ENCODE results near the gene FANCC.
A peak's percentile ranks its signal among the peaks of the same experiment; 100 is the strongest.

FANCC gene

DNA sequence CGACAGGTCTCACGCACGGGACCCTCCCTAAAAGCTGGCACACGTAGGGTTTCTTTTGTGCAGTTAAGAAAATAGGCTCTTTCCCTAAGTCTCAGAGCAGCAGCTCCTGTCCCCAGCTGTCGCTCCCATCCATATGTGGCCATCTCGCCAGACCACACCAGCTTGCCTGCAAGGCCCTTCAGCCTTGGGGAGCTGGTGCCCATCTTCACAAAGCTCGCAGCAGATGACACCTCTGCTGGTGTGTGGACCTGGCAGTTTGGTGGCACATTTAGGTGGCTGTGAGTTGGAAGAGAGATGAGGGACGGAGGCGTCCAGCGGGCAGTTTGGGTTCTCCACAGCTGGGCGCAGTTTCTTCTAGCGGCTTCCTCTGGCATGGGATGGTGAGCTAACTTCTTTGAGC, 239.0 kb downstream of the FANCC start:
- Histone ChIP-seq H3K9ac (ENCODE audit: low read depth in 1 of 2, low read length in 2 of 2) (peak overlapping the region in 1 of 2 donors; percentile 21), H3K4me1 (ENCODE audit: control insufficient read depth in 2 of 2, insufficient read depth in 2 of 2, low read length in 2 of 2) (peaks cover 22 to 26% of the 10 kb centered on the region in 2 donors), H3K9me3 (ENCODE audit: control insufficient read depth in 2 of 2, low read length in 2 of 2) (no peaks in the 10 kb centered on the region), H3K27ac (ENCODE audit: low read depth in 2 of 2, low read length in 2 of 2) (peak overlapping the region; percentile 12 to 61), H3K36me3 (ENCODE audit: control insufficient read depth in 2 of 2, insufficient read depth in 2 of 2, low read length in 2 of 2) (peaks cover 20 to 39% of the 10 kb centered on the region in 2 donors), H3K4me3 (ENCODE audit: low read length in 2 of 2) (no peak overlapping the region), H3K27me3 (ENCODE audit: control insufficient read depth in 2 of 2, insufficient read depth in 2 of 2, low read length in 2 of 2) (no peaks in the 10 kb centered on the region)

DNA sequence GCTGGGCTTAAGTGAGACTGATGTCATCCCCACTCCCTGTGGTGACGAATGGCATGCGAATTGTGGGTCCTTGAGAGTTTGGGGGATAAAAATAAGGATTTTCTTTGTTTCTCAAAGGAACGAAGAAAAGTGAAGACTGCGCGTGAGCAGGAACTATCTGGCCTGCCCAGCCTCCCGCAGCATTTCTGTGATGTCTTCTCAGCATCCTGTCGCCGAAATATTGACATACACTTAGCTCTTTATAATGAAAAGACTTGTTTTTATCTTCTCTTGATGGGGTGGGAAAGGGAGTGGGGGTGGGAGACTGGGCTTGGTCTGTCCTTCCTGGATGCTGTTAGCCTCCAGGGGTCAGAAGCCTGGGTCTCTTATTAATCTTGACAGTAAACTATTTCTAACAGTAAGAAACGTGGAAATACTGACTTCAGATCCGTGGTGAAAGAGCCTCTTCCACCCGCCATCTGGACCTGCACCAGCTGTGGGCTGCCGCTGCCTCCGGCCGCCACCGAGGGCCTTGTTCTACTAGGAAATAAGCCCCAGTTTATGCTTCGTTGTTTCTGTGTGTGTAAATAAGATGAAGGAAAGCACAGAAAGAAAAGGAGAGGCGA, 239.6 kb downstream of the FANCC start:
- no peaks in the 10 kb centered on the region for H3K27me3 ChIP-seq (ENCODE audit: control insufficient read depth in 2 of 2, insufficient read depth in 2 of 2, low read length in 2 of 2)
- no peak overlapping the region for H3K9ac ChIP-seq (ENCODE audit: low read depth in 1 of 2, low read length in 2 of 2)
- peaks cover 14 to 33% of the 10 kb centered on the region in 2 donors for H3K36me3 ChIP-seq (ENCODE audit: control insufficient read depth in 2 of 2, insufficient read depth in 2 of 2, low read length in 2 of 2)
- H3K27ac ChIP-seq (ENCODE audit: low read depth in 2 of 2, low read length in 2 of 2): peak overlapping the region; percentile 12 to 61
- H3K4me1 ChIP-seq (ENCODE audit: control insufficient read depth in 2 of 2, insufficient read depth in 2 of 2, low read length in 2 of 2): peaks cover 22 to 29% of the 10 kb centered on the region in 2 donors
- no peaks in the 10 kb centered on the region for H3K9me3 ChIP-seq (ENCODE audit: control insufficient read depth in 2 of 2, low read length in 2 of 2)
- no peak overlapping the region for H3K4me3 ChIP-seq (ENCODE audit: low read length in 2 of 2)

DNA sequence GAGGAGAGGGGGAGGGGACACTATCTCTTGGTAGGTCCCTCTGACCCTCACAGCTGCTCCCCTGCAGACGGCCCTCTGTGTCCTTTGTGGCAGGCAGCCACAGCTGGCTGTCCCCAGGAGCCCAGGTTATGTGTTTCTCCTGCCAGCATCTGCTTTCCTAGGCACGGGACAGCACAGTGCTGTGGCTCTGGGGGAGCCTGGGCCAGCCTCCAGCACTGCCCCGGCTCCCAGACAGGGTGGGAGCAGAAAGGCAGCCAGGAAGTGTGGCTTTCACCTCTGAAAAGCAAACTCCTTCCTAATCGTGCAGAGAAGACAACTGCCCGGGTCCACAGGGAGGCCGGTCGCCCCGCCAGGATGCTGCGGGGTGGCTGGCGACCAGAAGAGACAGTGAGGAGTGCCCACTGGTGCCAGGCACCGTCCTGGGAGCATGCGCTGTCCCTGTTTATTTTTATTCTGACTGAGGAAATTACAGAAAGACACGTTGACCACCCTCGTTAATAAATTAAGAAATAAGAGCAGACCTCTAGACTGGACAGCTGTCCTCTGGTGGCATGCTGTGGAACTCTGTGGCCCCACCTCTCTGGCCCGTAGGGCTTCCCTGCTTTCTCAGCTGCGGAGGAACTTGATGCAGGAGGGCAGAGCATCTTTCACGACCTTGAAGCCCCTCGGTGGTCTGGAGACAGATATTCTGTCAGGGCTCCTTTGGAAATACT, 240.3 kb downstream of the FANCC start:
- peaks cover 22 to 29% of the 10 kb centered on the region in 2 donors for H3K4me1 ChIP-seq (ENCODE audit: control insufficient read depth in 2 of 2, insufficient read depth in 2 of 2, low read length in 2 of 2)
- no peaks in the 10 kb centered on the region for H3K27me3 ChIP-seq (ENCODE audit: control insufficient read depth in 2 of 2, insufficient read depth in 2 of 2, low read length in 2 of 2)
- H3K4me3 ChIP-seq (ENCODE audit: low read length in 2 of 2): no peak overlapping the region
- peaks cover 8 to 26% of the 10 kb centered on the region in 2 donors for H3K36me3 ChIP-seq (ENCODE audit: control insufficient read depth in 2 of 2, insufficient read depth in 2 of 2, low read length in 2 of 2)
- no peaks in the 10 kb centered on the region for H3K9me3 ChIP-seq (ENCODE audit: control insufficient read depth in 2 of 2, low read length in 2 of 2)
- peak overlapping the region; percentile 12 to 61 for H3K27ac ChIP-seq (ENCODE audit: low read depth in 2 of 2, low read length in 2 of 2)
- H3K9ac ChIP-seq (ENCODE audit: low read depth in 1 of 2, low read length in 2 of 2): no peak overlapping the region

DNA sequence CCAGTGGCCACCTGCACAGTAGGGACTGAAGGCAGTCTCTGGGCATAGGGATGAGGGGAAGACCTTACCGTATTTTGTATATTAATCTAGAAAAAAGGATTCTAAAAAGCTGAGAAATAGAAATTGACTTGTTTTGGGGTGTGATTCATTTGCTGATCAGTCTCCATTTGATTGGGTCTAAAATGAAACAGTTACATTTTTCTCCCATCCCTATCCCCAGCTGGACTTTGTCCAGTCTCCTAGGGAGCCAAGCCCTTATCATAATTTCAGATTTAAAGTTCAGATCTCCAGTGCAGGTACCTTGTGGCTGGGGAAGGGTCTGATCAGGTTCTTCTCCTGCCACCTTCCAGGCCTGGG, 240.8 kb downstream of the FANCC start:
- Histone ChIP-seq H3K27ac (ENCODE audit: low read depth in 2 of 2, low read length in 2 of 2) (peak overlapping the region in 1 of 2 donors; percentile 61), H3K4me1 (ENCODE audit: control insufficient read depth in 2 of 2, insufficient read depth in 2 of 2, low read length in 2 of 2) (peaks cover 20 to 29% of the 10 kb centered on the region in 2 donors), H3K36me3 (ENCODE audit: control insufficient read depth in 2 of 2, insufficient read depth in 2 of 2, low read length in 2 of 2) (peaks cover 7 to 21% of the 10 kb centered on the region in 2 donors), H3K27me3 (ENCODE audit: control insufficient read depth in 2 of 2, insufficient read depth in 2 of 2, low read length in 2 of 2) (no peaks in the 10 kb centered on the region), H3K9ac (ENCODE audit: low read depth in 1 of 2, low read length in 2 of 2) (no peak overlapping the region), H3K9me3 (ENCODE audit: control insufficient read depth in 2 of 2, low read length in 2 of 2) (no peaks in the 10 kb centered on the region), H3K4me3 (ENCODE audit: low read length in 2 of 2) (no peak overlapping the region)

DNA sequence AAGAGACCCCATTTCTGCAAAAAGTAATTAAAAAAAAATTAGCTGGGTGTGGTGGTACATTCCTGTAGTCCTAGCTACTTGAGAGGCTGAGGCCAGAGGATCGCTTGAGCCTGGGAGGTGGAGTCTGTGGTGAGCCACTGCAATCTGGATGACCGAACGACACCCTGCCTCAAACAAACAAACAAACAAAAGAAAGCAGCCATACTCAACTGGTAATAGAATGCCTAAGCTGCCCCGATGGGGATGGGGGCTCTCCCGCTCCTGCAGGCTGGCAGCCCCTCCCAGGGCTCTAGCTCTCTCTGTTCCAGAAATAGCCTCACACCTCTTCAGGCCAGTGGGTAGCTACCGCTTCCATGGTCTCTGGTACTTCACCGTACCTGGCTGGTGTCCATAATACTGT, 241.8 kb downstream of the FANCC start:
- no peaks in the 10 kb centered on the region for H3K27me3 ChIP-seq (ENCODE audit: control insufficient read depth in 2 of 2, insufficient read depth in 2 of 2, low read length in 2 of 2)
- peaks cover 5 to 12% of the 10 kb centered on the region in 2 donors for H3K36me3 ChIP-seq (ENCODE audit: control insufficient read depth in 2 of 2, insufficient read depth in 2 of 2, low read length in 2 of 2)
- H3K27ac ChIP-seq (ENCODE audit: low read depth in 2 of 2, low read length in 2 of 2): no peak overlapping the region
- H3K4me3 ChIP-seq (ENCODE audit: low read length in 2 of 2): no peak overlapping the region
- peaks cover 20 to 29% of the 10 kb centered on the region in 2 donors for H3K4me1 ChIP-seq (ENCODE audit: control insufficient read depth in 2 of 2, insufficient read depth in 2 of 2, low read length in 2 of 2)
- no peaks in the 10 kb centered on the region for H3K9me3 ChIP-seq (ENCODE audit: control insufficient read depth in 2 of 2, low read length in 2 of 2)
- no peak overlapping the region for H3K9ac ChIP-seq (ENCODE audit: low read depth in 1 of 2, low read length in 2 of 2)

DNA sequence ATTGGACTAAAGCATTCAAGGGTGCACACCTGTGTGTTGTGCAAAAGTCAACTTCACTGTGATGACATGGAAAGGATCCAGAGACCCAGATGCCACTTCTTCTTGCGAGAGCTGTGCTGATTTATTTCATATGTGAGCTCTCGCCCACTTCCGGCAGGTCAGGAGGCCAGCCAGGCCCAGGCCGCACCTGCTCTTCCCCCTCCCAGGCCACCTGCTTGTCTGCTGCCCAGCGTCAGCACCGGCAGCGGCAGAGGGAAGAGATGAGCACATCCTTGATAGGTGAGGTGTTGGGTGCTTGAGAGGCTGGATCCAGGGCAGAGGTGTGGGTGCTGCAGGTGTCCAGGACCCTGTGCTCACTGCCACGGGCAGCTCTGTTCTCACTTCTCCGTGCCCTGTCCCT, 242.9 kb downstream of the FANCC start:
- Histone ChIP-seq H3K9me3 (ENCODE audit: control insufficient read depth in 2 of 2, low read length in 2 of 2) (no peaks in the 10 kb centered on the region), H3K27me3 (ENCODE audit: control insufficient read depth in 2 of 2, insufficient read depth in 2 of 2, low read length in 2 of 2) (no peaks in the 10 kb centered on the region), H3K4me1 (ENCODE audit: control insufficient read depth in 2 of 2, insufficient read depth in 2 of 2, low read length in 2 of 2) (peaks cover 20 to 29% of the 10 kb centered on the region in 2 donors), H3K36me3 (ENCODE audit: control insufficient read depth in 2 of 2, insufficient read depth in 2 of 2, low read length in 2 of 2) (peaks cover 3 to 10% of the 10 kb centered on the region in 2 donors), H3K27ac (ENCODE audit: low read depth in 2 of 2, low read length in 2 of 2) (no peak overlapping the region), H3K4me3 (ENCODE audit: low read length in 2 of 2) (no peak overlapping the region), H3K9ac (ENCODE audit: low read depth in 1 of 2, low read length in 2 of 2) (no peak overlapping the region)

DNA sequence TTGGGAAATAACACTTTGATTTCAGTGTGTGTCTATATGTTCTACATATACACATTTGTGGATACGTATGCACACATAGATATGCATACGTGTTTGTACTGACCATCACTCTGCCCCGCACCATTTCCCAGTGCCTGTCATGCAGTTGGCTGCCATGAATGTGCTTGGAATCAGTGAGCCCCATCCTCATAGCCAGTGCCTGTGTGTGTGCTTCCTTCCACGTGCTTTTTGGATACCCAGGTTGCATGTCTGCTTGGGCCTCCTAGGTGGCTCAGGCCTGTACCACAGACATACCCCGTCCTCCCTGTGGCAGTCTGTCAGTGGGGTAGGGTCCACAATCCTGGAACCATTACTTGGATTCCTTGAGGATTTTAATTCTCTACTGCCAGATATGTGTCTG, 243.6 kb downstream of the FANCC start:
- no peak overlapping the region for H3K27ac ChIP-seq (ENCODE audit: low read depth in 2 of 2, low read length in 2 of 2)
- no peaks in the 10 kb centered on the region for H3K9me3 ChIP-seq (ENCODE audit: control insufficient read depth in 2 of 2, low read length in 2 of 2)
- peaks cover 3 to 12% of the 10 kb centered on the region in 2 donors for H3K36me3 ChIP-seq (ENCODE audit: control insufficient read depth in 2 of 2, insufficient read depth in 2 of 2, low read length in 2 of 2)
- H3K27me3 ChIP-seq (ENCODE audit: control insufficient read depth in 2 of 2, insufficient read depth in 2 of 2, low read length in 2 of 2): no peaks in the 10 kb centered on the region
- no peak overlapping the region for H3K9ac ChIP-seq (ENCODE audit: low read depth in 1 of 2, low read length in 2 of 2)
- no peak overlapping the region for H3K4me3 ChIP-seq (ENCODE audit: low read length in 2 of 2)
- H3K4me1 ChIP-seq (ENCODE audit: control insufficient read depth in 2 of 2, insufficient read depth in 2 of 2, low read length in 2 of 2): peaks cover 20 to 27% of the 10 kb centered on the region in 2 donors

DNA sequence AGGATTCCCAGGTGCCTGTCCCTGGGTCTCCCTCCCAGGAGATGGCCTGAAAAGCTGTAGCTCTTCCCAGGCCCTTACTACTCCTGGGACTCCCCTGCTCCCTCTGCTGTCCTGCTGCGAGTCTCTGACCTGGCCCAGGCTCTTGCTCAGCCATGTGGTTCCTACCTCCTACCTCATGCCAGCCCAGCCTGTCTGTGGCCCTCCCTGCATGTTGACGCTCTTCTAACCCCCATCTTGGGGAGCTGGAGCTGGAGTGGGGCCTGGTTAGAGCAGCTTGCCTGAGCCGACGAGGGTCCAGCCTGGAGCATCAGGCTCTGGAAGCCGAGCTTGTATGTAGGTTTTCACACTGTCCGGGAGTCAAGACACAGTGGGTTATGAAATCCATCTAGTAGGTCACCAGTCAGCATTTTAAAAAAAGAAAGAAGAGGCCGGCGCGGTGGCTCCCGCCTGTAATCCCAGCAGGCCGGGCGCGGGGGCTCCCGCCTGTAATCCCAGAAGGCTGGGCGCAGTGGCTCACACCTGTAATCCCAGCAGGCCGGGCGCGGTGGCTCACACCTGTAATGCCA, 244.4 kb downstream of the FANCC start:
- no peaks in the 10 kb centered on the region for H3K9me3 ChIP-seq (ENCODE audit: control insufficient read depth in 2 of 2, low read length in 2 of 2)
- H3K9ac ChIP-seq (ENCODE audit: low read depth in 1 of 2, low read length in 2 of 2): no peak overlapping the region
- no peak overlapping the region for H3K4me3 ChIP-seq (ENCODE audit: low read length in 2 of 2)
- no peak overlapping the region for H3K27ac ChIP-seq (ENCODE audit: low read depth in 2 of 2, low read length in 2 of 2)
- H3K4me1 ChIP-seq (ENCODE audit: control insufficient read depth in 2 of 2, insufficient read depth in 2 of 2, low read length in 2 of 2): peaks cover 16 to 21% of the 10 kb centered on the region in 2 donors
- peaks cover 7 to 12% of the 10 kb centered on the region in 2 donors for H3K36me3 ChIP-seq (ENCODE audit: control insufficient read depth in 2 of 2, insufficient read depth in 2 of 2, low read length in 2 of 2)
- H3K27me3 ChIP-seq (ENCODE audit: control insufficient read depth in 2 of 2, insufficient read depth in 2 of 2, low read length in 2 of 2): no peaks in the 10 kb centered on the region

DNA sequence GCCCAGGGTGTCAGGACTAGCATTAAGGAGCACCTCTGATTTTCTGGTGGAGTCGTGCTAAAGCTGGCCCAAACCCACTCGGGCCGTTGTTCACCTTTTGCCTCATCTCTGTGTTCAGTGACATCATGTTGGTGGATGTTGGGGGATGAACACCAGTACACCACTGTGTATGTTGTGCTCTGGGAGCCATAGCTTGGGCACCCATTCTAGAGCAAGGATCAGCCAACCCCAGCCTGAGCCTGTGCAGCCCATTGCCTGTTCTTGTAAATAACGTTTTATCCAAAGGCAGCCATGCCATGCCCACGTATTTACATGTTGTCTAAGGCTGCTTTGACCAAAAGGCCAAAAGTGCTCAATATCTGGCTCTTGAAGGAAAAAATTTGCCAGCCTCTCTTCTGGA, 245.6 kb downstream of the FANCC start:
- H3K27me3 ChIP-seq (ENCODE audit: control insufficient read depth in 2 of 2, insufficient read depth in 2 of 2, low read length in 2 of 2): no peaks in the 10 kb centered on the region
- H3K36me3 ChIP-seq (ENCODE audit: control insufficient read depth in 2 of 2, insufficient read depth in 2 of 2, low read length in 2 of 2): peaks cover 11 to 15% of the 10 kb centered on the region in 2 donors
- no peak overlapping the region for H3K4me3 ChIP-seq (ENCODE audit: low read length in 2 of 2)
- no peak overlapping the region for H3K9ac ChIP-seq (ENCODE audit: low read depth in 1 of 2, low read length in 2 of 2)
- no peak overlapping the region for H3K27ac ChIP-seq (ENCODE audit: low read depth in 2 of 2, low read length in 2 of 2)
- peaks cover 9 to 19% of the 10 kb centered on the region in 2 donors for H3K4me1 ChIP-seq (ENCODE audit: control insufficient read depth in 2 of 2, insufficient read depth in 2 of 2, low read length in 2 of 2)
- H3K9me3 ChIP-seq (ENCODE audit: control insufficient read depth in 2 of 2, low read length in 2 of 2): no peaks in the 10 kb centered on the region

DNA sequence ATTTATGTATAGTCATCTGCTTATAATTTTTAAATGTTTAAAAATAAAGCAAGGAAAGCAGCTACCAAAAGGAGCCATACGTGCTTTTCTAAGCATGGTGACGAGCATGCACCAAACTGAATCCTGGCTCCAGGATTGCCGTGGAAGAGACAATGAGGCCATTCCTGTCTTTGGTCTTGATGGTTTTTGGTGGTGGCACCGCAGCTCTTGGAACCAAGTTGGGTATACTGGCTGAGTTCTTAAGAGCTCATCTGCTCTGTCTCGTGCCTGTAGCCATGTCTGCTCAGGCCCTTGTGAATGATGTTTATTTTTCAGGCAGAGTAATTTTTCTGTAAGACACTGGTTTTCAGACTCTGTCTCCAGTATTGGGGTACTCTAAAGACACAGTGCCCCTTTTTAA, 246.1 kb downstream of the FANCC start:
- H3K36me3 ChIP-seq (ENCODE audit: control insufficient read depth in 2 of 2, insufficient read depth in 2 of 2, low read length in 2 of 2): peaks cover 14 to 19% of the 10 kb centered on the region in 2 donors
- H3K9me3 ChIP-seq (ENCODE audit: control insufficient read depth in 2 of 2, low read length in 2 of 2): no peaks in the 10 kb centered on the region
- H3K27me3 ChIP-seq (ENCODE audit: control insufficient read depth in 2 of 2, insufficient read depth in 2 of 2, low read length in 2 of 2): no peaks in the 10 kb centered on the region
- no peak overlapping the region for H3K9ac ChIP-seq (ENCODE audit: low read depth in 1 of 2, low read length in 2 of 2)
- H3K27ac ChIP-seq (ENCODE audit: low read depth in 2 of 2, low read length in 2 of 2): no peak overlapping the region
- no peak overlapping the region for H3K4me3 ChIP-seq (ENCODE audit: low read length in 2 of 2)
- peaks cover 5 to 17% of the 10 kb centered on the region in 2 donors for H3K4me1 ChIP-seq (ENCODE audit: control insufficient read depth in 2 of 2, insufficient read depth in 2 of 2, low read length in 2 of 2)

Data from mucosa of rectum (tissue), 2 donors.